ENCODE data around the gene AP5B1. TPM values are rescaled to one million over a fixed set of nuclear protein-coding genes. Genes with fewer than 3 reads are reported as not detected.
"Not testable (repeated sequence)": the region's sequence is repeated elsewhere in the genome, so short reads cannot be mapped to it uniquely, and the experiment has no call there.

The AP5B1 gene
- total RNA-seq, 2 experiments from 2014 or later = 6.2 to 6.3 TPM

- no peak overlapping the region for H3K27ac Mint-ChIP-seq
- H3K4me3 Mint-ChIP-seq = peak overlapping the region; percentile 49
- peaks cover 10% of the 10 kb centered on the region for H3K4me1 Mint-ChIP-seq (ENCODE audit: low read depth)
- H3K36me3 Mint-ChIP-seq (ENCODE audit: low read depth) = no peaks in the 10 kb centered on the region
- H3K27me3 Mint-ChIP-seq (ENCODE audit: low read depth) = no peaks in the 10 kb centered on the region
- CTCF ChIA-PET = interaction anchor here (0.6 to 8.1 kb wide), 41 partner anchors 8 to 273 kb away, joined by 3 to 158 read pairs (median 5); partner anchors contain the start of genes CCDC85B, FIBP, KAT5 and RNASEH2C
- intact Hi-C loops (cut with micrococcal nuclease) = no loop called here
- DNase-seq = no peak
- no peaks in the 10 kb centered on the region for H3K9me3 Mint-ChIP-seq
Measured at GRCh38 chr11:65778901-65779668, 1.7 kb downstream of the AP5B1 start.

GRCh38 chr11:65778431-65778900 lies 2.3 kb downstream of the AP5B1 start:
- no peak for DNase-seq
- CTCF ChIA-PET = interaction anchor here (0.9 to 8.1 kb wide), 16 partner anchors 8 to 244 kb away, joined by 3 to 158 read pairs (median 14); partner anchors contain the start of genes FIBP, KAT5 and SNX32
- intact Hi-C loops (cut with micrococcal nuclease) = no loop called here
- peaks cover 13% of the 10 kb centered on the region for H3K4me1 Mint-ChIP-seq (ENCODE audit: low read depth)
- no peaks in the 10 kb centered on the region for H3K36me3 Mint-ChIP-seq (ENCODE audit: low read depth)
- H3K9me3 Mint-ChIP-seq = no peaks in the 10 kb centered on the region
- no peak overlapping the region for H3K27ac Mint-ChIP-seq
- H3K4me3 Mint-ChIP-seq = peak overlapping the region; percentile 21
- H3K27me3 Mint-ChIP-seq (ENCODE audit: low read depth) = no peaks in the 10 kb centered on the region

- Mint-ChIP-seq H3K4me1 (ENCODE audit: low read depth) (peaks cover 13% of the 10 kb centered on the region), H3K4me3 (no peak overlapping the region), H3K9me3 (no peaks in the 10 kb centered on the region), H3K36me3 (ENCODE audit: low read depth) (no peaks in the 10 kb centered on the region), H3K27ac (no peak overlapping the region), H3K27me3 (ENCODE audit: low read depth) (no peaks in the 10 kb centered on the region)
- intact Hi-C loops (cut with micrococcal nuclease) = no loop called here
- no peak for DNase-seq
- CTCF ChIA-PET = interaction anchor here (1.2 to 8.1 kb wide), 7 partner anchors 31 to 245 kb away, joined by 4 to 158 read pairs (median 19); partner anchors contain the start of gene KAT5
Measured at GRCh38 chr11:65777821-65778361, 2.9 kb downstream of the AP5B1 start.

GRCh38 chr11:65777241-65777640 lies 3.5 kb downstream of the AP5B1 start:
- no peaks in the 10 kb centered on the region for H3K27me3 Mint-ChIP-seq (ENCODE audit: low read depth)
- intact Hi-C loops (cut with micrococcal nuclease) = no loop called here
- no peak overlapping the region for H3K27ac Mint-ChIP-seq
- CTCF ChIA-PET = interaction anchor here (0.6 to 8.1 kb wide), 7 partner anchors 28 to 70 kb away, joined by 3 to 158 read pairs (median 6); no protein-coding TSS in a partner anchor
- no peak overlapping the region for H3K4me3 Mint-ChIP-seq
- no peaks in the 10 kb centered on the region for H3K9me3 Mint-ChIP-seq
- H3K4me1 Mint-ChIP-seq (ENCODE audit: low read depth) = peaks cover 13% of the 10 kb centered on the region
- no peaks in the 10 kb centered on the region for H3K36me3 Mint-ChIP-seq (ENCODE audit: low read depth)
- no peak for DNase-seq

- H3K36me3 Mint-ChIP-seq (ENCODE audit: low read depth) = no peaks in the 10 kb centered on the region
- no peak overlapping the region for H3K27ac Mint-ChIP-seq
- no peaks in the 10 kb centered on the region for H3K27me3 Mint-ChIP-seq (ENCODE audit: low read depth)
- CTCF ChIA-PET = interaction anchor here (0.6 to 8.1 kb wide), 6 partner anchors 28 to 70 kb away, joined by 3 to 158 read pairs (median 4); partner anchors contain the start of gene KAT5
- intact Hi-C loops (cut with micrococcal nuclease) = no loop called here
- H3K4me1 Mint-ChIP-seq (ENCODE audit: low read depth) = peaks cover 13% of the 10 kb centered on the region
- DNase-seq = no peak
- H3K4me3 Mint-ChIP-seq = no peak overlapping the region
- H3K9me3 Mint-ChIP-seq = no peaks in the 10 kb centered on the region
Measured at GRCh38 chr11:65776710-65777141, 4.0 kb downstream of the AP5B1 start.

GRCh38 chr11:65776196-65776595 lies 4.6 kb downstream of the AP5B1 start:
- CTCF ChIA-PET = interaction anchor here (0.9 to 8.1 kb wide), 4 partner anchors 40 to 65 kb away, joined by 3 to 158 read pairs (median 3); partner anchors contain the start of gene KAT5
- DNase-seq = no peak
- Mint-ChIP-seq H3K4me3 (no peak overlapping the region), H3K9me3 (no peaks in the 10 kb centered on the region), H3K4me1 (ENCODE audit: low read depth) (peaks cover 13% of the 10 kb centered on the region), H3K27me3 (ENCODE audit: low read depth) (no peaks in the 10 kb centered on the region), H3K27ac (no peak overlapping the region), H3K36me3 (ENCODE audit: low read depth) (no peaks in the 10 kb centered on the region)
- intact Hi-C loops (cut with micrococcal nuclease) = no loop called here

GRCh38 chr11:65774525-65775306 lies 6.1 kb downstream of the AP5B1 start:
- no peaks in the 10 kb centered on the region for H3K27me3 Mint-ChIP-seq (ENCODE audit: low read depth)
- no peak overlapping the region for H3K4me3 Mint-ChIP-seq
- no peak for DNase-seq
- CTCF ChIA-PET = interaction anchor here (1.0 to 1.7 kb wide), 3 partner anchors 41 to 63 kb away, joined by 3 to 11 read pairs (median 3); partner anchors contain the start of gene KAT5
- no peak overlapping the region for H3K27ac Mint-ChIP-seq
- H3K4me1 Mint-ChIP-seq (ENCODE audit: low read depth) = peaks cover 15% of the 10 kb centered on the region
- no peaks in the 10 kb centered on the region for H3K36me3 Mint-ChIP-seq (ENCODE audit: low read depth)
- H3K9me3 Mint-ChIP-seq = no peaks in the 10 kb centered on the region
- intact Hi-C loops (cut with micrococcal nuclease) = no loop called here

- Mint-ChIP-seq H3K36me3 (ENCODE audit: low read depth) (no peaks in the 10 kb centered on the region), H3K9me3 (no peaks in the 10 kb centered on the region), H3K27me3 (ENCODE audit: low read depth) (no peaks in the 10 kb centered on the region), H3K4me1 (ENCODE audit: low read depth) (peaks cover 12% of the 10 kb centered on the region), H3K4me3 (no peak overlapping the region), H3K27ac (no peak overlapping the region)
- CTCF ChIA-PET = interaction anchor here (1.2 to 1.7 kb wide), 2 partner anchors 29 to 44 kb away, joined by 5 to 11 read pairs; no protein-coding TSS in a partner anchor
- no peak for DNase-seq
- intact Hi-C loops (cut with micrococcal nuclease) = no loop called here
Measured at GRCh38 chr11:65773784-65774411, 6.9 kb downstream of the AP5B1 start.

- Mint-ChIP-seq H3K27ac (no peak overlapping the region), H3K4me1 (ENCODE audit: low read depth) (peaks cover 9% of the 10 kb centered on the region), H3K36me3 (ENCODE audit: low read depth) (no peaks in the 10 kb centered on the region), H3K4me3 (no peak overlapping the region), H3K27me3 (ENCODE audit: low read depth) (no peaks in the 10 kb centered on the region), H3K9me3 (no peaks in the 10 kb centered on the region)
- no peak for DNase-seq
- intact Hi-C loops (cut with micrococcal nuclease) = no loop called here
- CTCF ChIA-PET = interaction anchor here (0.6 to 3.3 kb wide), 8 partner anchors 8 to 215 kb away, joined by 3 to 29 read pairs (median 6); partner anchors contain the start of genes AP5B1 and KAT5
Measured at GRCh38 chr11:65771589-65772112, 9.1 kb downstream of the AP5B1 start.

GRCh38 chr11:65770951-65771567 lies 9.7 kb downstream of the AP5B1 start:
- H3K36me3 Mint-ChIP-seq (ENCODE audit: low read depth) = no peaks in the 10 kb centered on the region
- intact Hi-C loops (cut with micrococcal nuclease) = no loop called here
- no peak overlapping the region for H3K27ac Mint-ChIP-seq
- no peaks in the 10 kb centered on the region for H3K27me3 Mint-ChIP-seq (ENCODE audit: low read depth)
- DNase-seq = no peak
- H3K4me3 Mint-ChIP-seq = no peak overlapping the region
- CTCF ChIA-PET = interaction anchor here (0.7 to 3.3 kb wide), 14 partner anchors 9 to 380 kb away, joined by 3 to 29 read pairs (median 4); partner anchors contain the start of genes AP5B1 and KAT5
- H3K4me1 Mint-ChIP-seq (ENCODE audit: low read depth) = peaks cover 7% of the 10 kb centered on the region
- no peaks in the 10 kb centered on the region for H3K9me3 Mint-ChIP-seq

- H3K4me1 Mint-ChIP-seq (ENCODE audit: low read depth); H3K27me3 Mint-ChIP-seq (ENCODE audit: low read depth); DNase-seq; H3K4me3 Mint-ChIP-seq; H3K27ac Mint-ChIP-seq; H3K36me3 Mint-ChIP-seq (ENCODE audit: low read depth); H3K9me3 Mint-ChIP-seq; intact Hi-C loops (cut with micrococcal nuclease): not testable (repeated sequence)
- CTCF ChIA-PET = interaction anchor here (1.4 kb wide), 1 partner anchor 56 kb away, joined by 3 read pairs; the partner anchor contains the start of gene KAT5
Measured at GRCh38 chr11:65767806-65768205, 13.0 kb downstream of the AP5B1 start.

All from activated naive CD4-positive, alpha-beta T cell treated with anti-CD3 and anti-CD28 coated beads for 36 hours (primary cell).